Fibroblast of lung (primary cell): ENCODE results near the gene ANAPC1. TPM values are rescaled to one million over a fixed set of nuclear protein-coding genes. Genes with fewer than 3 reads are reported as not detected.

ENCODE experiments used
- DNase-seq, 2 donors: peaks; one replicate each; pipeline versions ENCODE4 v3.0.0 to v3.0.0-alpha.2; 2010; ENCODE audit warnings: low read depth in 2 of 2
- H2AFZ ChIP-seq: 2 replicates; pipeline ENCODE4 v1.5.1; 2012; ENCODE audit warnings: low read length, control low read depth, inconsistent platforms
- H3K27ac ChIP-seq: 2 replicates; pipeline ENCODE4 v1.5.1; 2011; ENCODE audit warnings: low read length, control low read depth; ENCODE audit not compliant: insufficient read depth
- H3K27me3 ChIP-seq: 2 replicates; pipeline ENCODE4 v1.5.1; 2011; ENCODE audit warnings: mild to moderate bottlenecking, low read length; ENCODE audit not compliant: control insufficient read depth, insufficient read depth
- H3K36me3 ChIP-seq: 2 replicates; pipeline ENCODE4 v1.5.1; 2011; ENCODE audit warnings: low read length; ENCODE audit not compliant: control insufficient read depth, insufficient read depth
- H3K4me1 ChIP-seq: 2 replicates; pipeline ENCODE4 v1.5.1; 2011; ENCODE audit warnings: low read length; ENCODE audit not compliant: control insufficient read depth, insufficient read depth; ENCODE audit errors: extremely low read depth
- H3K4me2 ChIP-seq: 2 replicates; pipeline ENCODE4 v1.5.1; 2011; ENCODE audit warnings: low read length, control low read depth; ENCODE audit not compliant: insufficient read depth; ENCODE audit errors: extremely low read depth
- H3K4me3 ChIP-seq, 4 experiments: fragments of 200-600 bp in 1 of 4; sonication (generic) in 1 of 4; replicated peaks in 1 of 4; 2 replicates each; pipeline ENCODE4 v1.5.1; 2011 to 2016; ENCODE audit warnings: low read length in 4 of 4, low read depth in 3 of 4, mild to moderate bottlenecking in 3 of 4, control low read depth in 2 of 4, inconsistent platforms in 1 of 4, mixed read lengths in 1 of 4; ENCODE audit not compliant: insufficient read depth in 1 of 4; ENCODE audit errors: control extremely low read depth in 1 of 4
- H3K79me2 ChIP-seq: 2 replicates; pipeline ENCODE4 v1.5.1; 2012; ENCODE audit warnings: mild to moderate bottlenecking, low read length, inconsistent platforms; ENCODE audit not compliant: control insufficient read depth, insufficient read depth
- H3K9ac ChIP-seq: 2 replicates; pipeline ENCODE4 v1.5.1; 2011; ENCODE audit warnings: mild to moderate bottlenecking, low read length, control low read depth; ENCODE audit not compliant: insufficient read depth
- H3K9me3 ChIP-seq: 2 replicates; pipeline ENCODE4 v1.5.1; 2012; ENCODE audit warnings: low read depth, low read length; ENCODE audit not compliant: control insufficient read depth, insufficient read depth
- H4K20me1 ChIP-seq: 2 replicates; pipeline ENCODE4 v1.5.1; 2011; ENCODE audit warnings: low read length; ENCODE audit not compliant: control insufficient read depth, insufficient read depth; ENCODE audit errors: extremely low read depth
- EZH2 ChIP-seq: IDR thresholded peaks from 2 replicates; pipeline ENCODE4 v1.5.1; 2012; ENCODE audit warnings: low read length, control low read depth, mild to moderate bottlenecking; ENCODE audit errors: missing control alignments
- polyA plus RNA-seq, 2 donors: library from polyadenylated mRNA; depleted of rRNA in 1 of 2; stranded (reverse) in 1 of 2; unstranded in 1 of 2; fragments of >200 nt; gene quantifications; 2 replicates each; pipeline ENCODE4 v1.2.1, GENCODE V29; 2011 to 2012; ENCODE audit warnings: missing spikeins in 1 of 2
- total RNA-seq: library from RNA; depleted of rRNA; stranded (reverse); fragments of >200 nt; gene quantifications from 2 replicates; pipeline ENCODE4 v1.2.1, GENCODE V29; 2014
- TF ChIP-seq, protein P1 (sequence below), 2 donors: IDR thresholded peaks in 1 of 2; conservative IDR thresholded peaks in 1 of 2; 1 replicate in 1 of 2; 2 replicates in 1 of 2; pipeline ENCODE4 v1.5.1; 2011 to 2012; ENCODE audit warnings: low read length in 2 of 2, control low read depth in 1 of 2, inconsistent platforms in 1 of 2, low read depth in 1 of 2, mild to moderate bottlenecking in 1 of 2

The ANAPC1 gene
- total and polyA plus RNA-seq, 2 donors (not counting 1 experiment from before 2014, with no cell fraction given): 19.6 to 46.1 TPM

GRCh38 chr2:111930409-111930808 is 46.4 kb upstream of the ANAPC1 start:
- no peak overlapping the region for H3K4me2 ChIP-seq
- H2AFZ ChIP-seq: no peak overlapping the region
- H3K4me3 ChIP-seq: no peak overlapping the region
- H3K27ac ChIP-seq: no peak overlapping the region
- H3K36me3 ChIP-seq: no peaks in the 10 kb centered on the region
- TF ChIP-seq, protein P1, sequence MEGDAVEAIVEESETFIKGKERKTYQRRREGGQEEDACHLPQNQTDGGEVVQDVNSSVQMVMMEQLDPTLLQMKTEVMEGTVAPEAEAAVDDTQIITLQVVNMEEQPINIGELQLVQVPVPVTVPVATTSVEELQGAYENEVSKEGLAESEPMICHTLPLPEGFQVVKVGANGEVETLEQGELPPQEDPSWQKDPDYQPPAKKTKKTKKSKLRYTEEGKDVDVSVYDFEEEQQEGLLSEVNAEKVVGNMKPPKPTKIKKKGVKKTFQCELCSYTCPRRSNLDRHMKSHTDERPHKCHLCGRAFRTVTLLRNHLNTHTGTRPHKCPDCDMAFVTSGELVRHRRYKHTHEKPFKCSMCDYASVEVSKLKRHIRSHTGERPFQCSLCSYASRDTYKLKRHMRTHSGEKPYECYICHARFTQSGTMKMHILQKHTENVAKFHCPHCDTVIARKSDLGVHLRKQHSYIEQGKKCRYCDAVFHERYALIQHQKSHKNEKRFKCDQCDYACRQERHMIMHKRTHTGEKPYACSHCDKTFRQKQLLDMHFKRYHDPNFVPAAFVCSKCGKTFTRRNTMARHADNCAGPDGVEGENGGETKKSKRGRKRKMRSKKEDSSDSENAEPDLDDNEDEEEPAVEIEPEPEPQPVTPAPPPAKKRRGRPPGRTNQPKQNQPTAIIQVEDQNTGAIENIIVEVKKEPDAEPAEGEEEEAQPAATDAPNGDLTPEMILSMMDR (conservative IDR thresholded peaks at IDR 0.05 in 1 of 2, IDR thresholded peaks at IDR 0.05 in 1 of 2; ENCODE audit: low read depth in 1 of 2, low read length in 2 of 2): no peak
- TF ChIP-seq EZH2: no peak
- H3K27me3 ChIP-seq: peaks cover 3% of the 10 kb centered on the region
- H3K9me3 ChIP-seq: no peaks in the 10 kb centered on the region
- no peak for DNase-seq
- no peaks in the 10 kb centered on the region for H3K79me2 ChIP-seq
- no peaks in the 10 kb centered on the region for H4K20me1 ChIP-seq
- peaks cover 2% of the 10 kb centered on the region for H3K4me1 ChIP-seq
- no peak overlapping the region for H3K9ac ChIP-seq

GRCh38 chr2:111927723-111928122 is 43.7 kb upstream of the ANAPC1 start:
- Histone ChIP-seq H3K79me2 (no peaks in the 10 kb centered on the region), H3K4me2 (no peak overlapping the region), H3K9ac (no peak overlapping the region), H3K9me3 (no peaks in the 10 kb centered on the region), H2AFZ (no peak overlapping the region), H4K20me1 (no peaks in the 10 kb centered on the region), H3K36me3 (no peaks in the 10 kb centered on the region), H3K4me1 (peaks cover 2% of the 10 kb centered on the region), H3K27ac (no peak overlapping the region), H3K27me3 (peaks cover 12% of the 10 kb centered on the region), H3K4me3 (no peak overlapping the region)
- no peak for DNase-seq
- TF ChIP-seq EZH2: no peak
- TF ChIP-seq, protein P1 (conservative IDR thresholded peaks at IDR 0.05 in 1 of 2, IDR thresholded peaks at IDR 0.05 in 1 of 2; ENCODE audit: low read depth in 1 of 2, low read length in 2 of 2): no peak

DNA sequence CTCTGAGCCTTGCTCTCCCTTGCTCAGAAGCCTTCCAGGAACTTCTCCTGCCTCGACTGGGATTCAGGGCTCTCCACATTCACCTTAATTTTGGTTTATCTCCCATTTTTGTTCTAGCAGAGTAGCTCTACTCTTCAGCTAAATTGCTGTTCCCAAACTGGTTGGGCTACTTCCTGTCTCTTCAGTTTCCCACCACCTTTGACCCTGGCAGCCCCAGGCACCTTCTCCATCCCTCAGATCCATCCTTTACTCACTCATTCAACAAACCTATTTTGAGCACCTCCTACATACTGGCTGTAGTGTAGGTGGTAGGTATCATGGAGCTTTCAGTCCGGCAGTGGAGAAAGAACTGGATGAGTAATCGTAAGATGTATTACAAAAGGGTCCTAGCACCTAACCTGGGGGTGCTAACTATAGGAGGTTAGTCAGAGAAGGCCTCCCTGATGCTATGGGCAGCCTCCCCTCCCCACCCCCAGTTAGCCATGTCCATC is 40.7 kb upstream of the ANAPC1 start:
- H3K27ac ChIP-seq: no peak overlapping the region
- no peaks in the 10 kb centered on the region for H4K20me1 ChIP-seq
- TF ChIP-seq, protein P1 (conservative IDR thresholded peaks at IDR 0.05 in 1 of 2, IDR thresholded peaks at IDR 0.05 in 1 of 2; ENCODE audit: low read depth in 1 of 2, low read length in 2 of 2): no peak
- no peak for TF ChIP-seq EZH2
- no peak overlapping the region for H2AFZ ChIP-seq
- H3K36me3 ChIP-seq: no peaks in the 10 kb centered on the region
- H3K4me2 ChIP-seq: no peak overlapping the region
- no peaks in the 10 kb centered on the region for H3K4me1 ChIP-seq
- no peaks in the 10 kb centered on the region for H3K9me3 ChIP-seq
- DNase-seq: no peak
- no peak overlapping the region for H3K9ac ChIP-seq
- no peak overlapping the region for H3K4me3 ChIP-seq
- H3K79me2 ChIP-seq: no peaks in the 10 kb centered on the region
- H3K27me3 ChIP-seq: peaks cover 15% of the 10 kb centered on the region
